Measurements from ENCODE around the gene PDE5A.

DNA sequence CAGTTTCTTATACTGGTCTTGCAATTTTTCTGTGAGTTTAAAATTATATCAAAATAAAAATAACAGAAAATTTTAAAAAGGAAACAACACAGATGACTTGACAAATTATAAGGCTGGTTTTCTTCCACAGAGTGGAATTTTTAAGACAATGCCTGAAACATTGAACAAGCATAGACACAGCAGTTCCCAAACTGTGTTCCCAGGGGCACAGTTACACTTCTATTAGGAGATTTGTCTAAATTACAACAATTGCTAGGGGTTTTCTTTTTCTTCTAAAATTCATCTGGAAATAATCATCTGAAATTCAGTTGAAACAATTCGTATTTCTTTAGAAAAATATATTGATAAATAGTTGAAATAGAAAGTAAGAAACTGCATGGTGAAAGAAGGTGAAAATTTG, 26.2 kb downstream of the PDE5A start:
- TF ChIP-seq EZH2 (IDR thresholded peaks at IDR 0.05; ENCODE audit: insufficient read depth, poor library complexity, severe bottlenecking) (no peak), EZH2phosphoT487 (IDR thresholded peaks at IDR 0.05; ENCODE audit: insufficient read depth, low read depth) (no peak)

Measured in GM23248 (cell line).